IPS-18c (cell line): ENCODE results near the gene CENPX.

Experiments used
- H3K4me3 ChIP-seq: 2 replicates; pipeline ENCODE4 v1.7.0; 2013; ENCODE audit warnings: low read depth, mild to moderate bottlenecking, low read length, moderate library complexity; ENCODE audit not compliant: insufficient read depth
- H3K9me3 ChIP-seq: one replicate; pipeline ENCODE4 v1.6.1; 2013; ENCODE audit warnings: mild to moderate bottlenecking, low read length, moderate library complexity; ENCODE audit not compliant: control insufficient read depth, insufficient read depth

Gene CENPX

GRCh38 chr17:81999587-81999975 lies 23.1 kb downstream of the CENPX start:
- Histone ChIP-seq H3K4me3 (no peak overlapping the region), H3K9me3 (no peaks in the 10 kb centered on the region)

- no peaks in the 10 kb centered on the region for H3K9me3 ChIP-seq
These were observed 23.8 kb downstream of the CENPX start for GRCh38 chr17:81998691-81999438.

GRCh38 chr17:81998212-81998611 lies 24.5 kb downstream of the CENPX start:
- Histone ChIP-seq H3K9me3 (no peaks in the 10 kb centered on the region), H3K4me3 (no peak overlapping the region)

More at GRCh38 chr17:81998691-81999438, 23.8 kb downstream of the CENPX start:
- H3K4me3 ChIP-seq = no peak overlapping the region

- Histone ChIP-seq H3K4me3 (no peak overlapping the region), H3K9me3 (no peaks in the 10 kb centered on the region)
These were observed 25.8 kb downstream of the CENPX start for GRCh38 chr17:81996757-81997441.

- no peaks in the 10 kb centered on the region for H3K9me3 ChIP-seq
- no peak overlapping the region for H3K4me3 ChIP-seq
These were observed 26.4 kb downstream of the CENPX start for GRCh38 chr17:81996232-81996756.

GRCh38 chr17:81995463-81996231 lies 27.0 kb downstream of the CENPX start:
- Histone ChIP-seq H3K4me3 (no peak overlapping the region), H3K9me3 (no peaks in the 10 kb centered on the region)

GRCh38 chr17:81994593-81995462 lies 27.9 kb downstream of the CENPX start:
- Histone ChIP-seq H3K4me3 (no peak overlapping the region), H3K9me3 (no peaks in the 10 kb centered on the region)

GRCh38 chr17:81993729-81994592 lies 28.7 kb downstream of the CENPX start:
- no peaks in the 10 kb centered on the region for H3K9me3 ChIP-seq
- no peak overlapping the region for H3K4me3 ChIP-seq

- H3K9me3 ChIP-seq = no peaks in the 10 kb centered on the region
- no peak overlapping the region for H3K4me3 ChIP-seq
These were observed 30.2 kb downstream of the CENPX start for GRCh38 chr17:81992306-81993102.

GRCh38 chr17:81991684-81992305 lies 30.9 kb downstream of the CENPX start:
- H3K4me3 ChIP-seq = no peak overlapping the region
- H3K9me3 ChIP-seq = no peaks in the 10 kb centered on the region

- no peak overlapping the region for H3K4me3 ChIP-seq
- H3K9me3 ChIP-seq = no peaks in the 10 kb centered on the region
These were observed 31.6 kb downstream of the CENPX start for GRCh38 chr17:81990836-81991683.

GRCh38 chr17:81987161-81987770 lies 35.4 kb downstream of the CENPX start:
- no peaks in the 10 kb centered on the region for H3K9me3 ChIP-seq
- no peak overlapping the region for H3K4me3 ChIP-seq

GRCh38 chr17:81986606-81987005 lies 36.1 kb downstream of the CENPX start:
- H3K9me3 ChIP-seq = no peaks in the 10 kb centered on the region
- no peak overlapping the region for H3K4me3 ChIP-seq
